Tibial nerve (tissue), 4 donors: ENCODE data around the gene APP.

Experiments
- EP300 ChIP-seq, 2 donors: sonication (generic); formaldehyde crosslinking; IDR thresholded peaks; one replicate each; pipeline ENCODE4 v1.6.1; 2017; ENCODE audit warnings: antibody characterized with exemption in 2 of 2, mild to moderate bottlenecking in 1 of 2
- POLR2A ChIP-seq, 2 donors: fragments of 450-650 bp; IDR thresholded peaks; one replicate each; pipeline ENCODE4 v1.6.1; 2017; ENCODE audit warnings: antibody characterized with exemption in 2 of 2, mild to moderate bottlenecking in 2 of 2, moderate library complexity in 2 of 2
- TF ChIP-seq, protein P1 (sequence below), 5 experiments: fragments of 200-600 bp in 3 of 5; fragments of 450-650 bp in 2 of 5; sonication (generic) in 3 of 5; IDR thresholded peaks; one replicate each; pipeline ENCODE4 v1.5.1; 2016 to 2019; ENCODE audit warnings: antibody characterized with exemption in 5 of 5, mild to moderate bottlenecking in 3 of 5, moderate library complexity in 2 of 5

DNA sequence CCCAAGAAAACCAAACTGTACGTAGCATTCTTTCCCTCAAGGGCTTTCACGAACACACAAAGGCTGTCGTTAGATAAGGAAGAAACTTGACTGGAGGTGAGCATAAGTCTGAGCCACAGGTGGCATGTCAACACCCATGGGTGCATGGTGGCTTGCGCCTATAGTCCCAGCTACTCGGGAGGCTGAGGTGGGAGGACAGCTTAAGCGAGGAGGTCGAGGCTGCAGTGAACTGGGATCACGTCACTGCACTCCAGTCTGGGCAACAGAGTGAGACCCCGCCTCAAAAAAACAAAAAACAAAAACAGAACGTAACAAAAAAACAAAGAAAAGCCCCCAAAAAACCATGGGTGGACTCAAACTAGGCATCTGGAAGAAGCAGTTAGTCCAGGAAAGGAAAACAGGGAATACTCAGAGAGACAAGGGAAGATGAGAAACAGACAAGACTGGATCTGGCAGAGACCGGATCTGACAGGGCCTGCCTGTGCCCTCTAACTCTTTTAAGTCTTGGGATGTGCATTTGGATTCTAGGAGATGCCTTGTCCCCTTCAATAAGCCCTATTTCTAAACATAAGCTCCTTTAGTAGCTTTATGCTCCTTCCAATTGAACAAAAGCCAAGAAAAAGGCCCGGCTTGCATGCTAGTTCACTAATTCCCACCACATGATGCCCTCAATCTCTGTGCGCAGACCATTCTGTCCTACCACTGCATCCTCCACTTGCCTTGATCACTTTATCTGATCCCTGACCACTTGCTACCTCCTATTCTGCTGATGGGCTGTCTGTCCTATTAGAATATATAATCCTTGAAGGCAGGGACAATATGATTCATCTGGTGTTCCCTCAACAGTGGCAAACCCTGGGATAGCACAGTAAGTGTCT is 73.8 kb downstream of the APP start:
- TF ChIP-seq POLR2A (IDR thresholded peaks at IDR 0.05) = no peak
- TF ChIP-seq, protein P1, sequence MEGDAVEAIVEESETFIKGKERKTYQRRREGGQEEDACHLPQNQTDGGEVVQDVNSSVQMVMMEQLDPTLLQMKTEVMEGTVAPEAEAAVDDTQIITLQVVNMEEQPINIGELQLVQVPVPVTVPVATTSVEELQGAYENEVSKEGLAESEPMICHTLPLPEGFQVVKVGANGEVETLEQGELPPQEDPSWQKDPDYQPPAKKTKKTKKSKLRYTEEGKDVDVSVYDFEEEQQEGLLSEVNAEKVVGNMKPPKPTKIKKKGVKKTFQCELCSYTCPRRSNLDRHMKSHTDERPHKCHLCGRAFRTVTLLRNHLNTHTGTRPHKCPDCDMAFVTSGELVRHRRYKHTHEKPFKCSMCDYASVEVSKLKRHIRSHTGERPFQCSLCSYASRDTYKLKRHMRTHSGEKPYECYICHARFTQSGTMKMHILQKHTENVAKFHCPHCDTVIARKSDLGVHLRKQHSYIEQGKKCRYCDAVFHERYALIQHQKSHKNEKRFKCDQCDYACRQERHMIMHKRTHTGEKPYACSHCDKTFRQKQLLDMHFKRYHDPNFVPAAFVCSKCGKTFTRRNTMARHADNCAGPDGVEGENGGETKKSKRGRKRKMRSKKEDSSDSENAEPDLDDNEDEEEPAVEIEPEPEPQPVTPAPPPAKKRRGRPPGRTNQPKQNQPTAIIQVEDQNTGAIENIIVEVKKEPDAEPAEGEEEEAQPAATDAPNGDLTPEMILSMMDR (IDR thresholded peaks at IDR 0.05) = no peak
- TF ChIP-seq EP300 (IDR thresholded peaks at IDR 0.05) = no peak
